Measurements from ENCODE around the gene FOXF2. TPM values are rescaled to one million over a fixed set of nuclear protein-coding genes. Genes with fewer than 3 reads are reported as not detected.

Gene FOXF2
- polyA plus RNA-seq, 1 experiment = 23.4 TPM

- Histone ChIP-seq H3K4me3 (ENCODE audit: low read depth, low read length) (0 out of 2 replicates have a peak overlapping the region, but pooled peaks have one; percentile 9), H3K36me3 (ENCODE audit: control insufficient read depth, insufficient read depth, low read length) (peaks cover 10% of the 10 kb centered on the region), H3K27me3 (ENCODE audit: control insufficient read depth, insufficient read depth, low read length) (no peaks in the 10 kb centered on the region)
- DNase-seq (ENCODE audit: low read depth) = no peak
- TF ChIP-seq CTCF (IDR thresholded peaks at IDR 0.05; ENCODE audit: insufficient read depth, low read depth, low read length) = no peak
- ChIA-PET POLR2A (no interaction called here), CTCF (interaction anchor here (0.5 to 3.4 kb wide), 30 partner anchors 9 to 1125 kb away, joined by 3 to 29 read pairs (median 5); no protein-coding TSS in a partner anchor)
Measured at GRCh38 chr6:1395941-1396908, 6.8 kb downstream of the FOXF2 start.

DNA sequence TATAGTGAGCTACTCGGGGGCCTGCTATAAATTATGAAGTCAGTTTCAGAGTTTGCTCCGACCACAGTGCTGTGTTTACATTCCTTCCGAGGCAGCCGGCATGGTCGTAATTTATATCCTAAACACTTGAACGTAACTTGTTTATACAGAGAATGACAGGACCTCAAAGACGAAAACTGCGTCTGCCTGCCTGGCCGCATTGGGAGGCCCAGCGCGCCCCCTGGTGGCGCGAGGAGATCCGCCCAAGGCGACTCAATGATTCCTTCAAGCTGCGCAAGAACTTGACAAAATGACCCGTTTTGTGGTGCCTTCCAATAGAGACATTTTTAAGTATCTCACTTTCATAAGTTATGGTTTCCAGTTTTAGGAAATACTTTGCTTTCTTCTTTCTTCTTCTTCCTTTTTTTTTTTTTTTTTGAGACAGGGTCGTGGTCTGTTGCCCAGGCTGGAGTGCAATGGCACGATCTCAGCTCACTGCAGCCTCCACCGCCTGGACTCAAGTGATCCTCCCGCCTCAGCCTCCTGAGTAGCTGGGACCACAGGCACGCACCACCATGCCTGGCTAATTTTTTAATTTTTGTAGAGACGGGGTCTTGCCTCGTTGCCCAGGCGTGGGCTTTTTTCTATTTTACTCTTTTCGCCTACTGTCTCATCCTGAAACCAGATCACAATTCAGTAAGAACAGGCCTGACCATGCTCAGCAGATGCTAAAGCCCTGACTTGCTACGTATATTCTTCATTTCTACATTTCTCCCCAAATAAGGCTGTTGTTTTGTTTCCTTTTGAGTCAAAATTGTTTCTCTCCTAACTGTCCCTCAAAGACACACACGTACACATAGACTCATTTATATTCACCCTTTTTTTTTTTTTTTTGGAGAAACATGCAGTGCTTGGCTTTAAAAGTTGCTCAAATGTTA, 7.8 kb downstream of the FOXF2 start:
- peak; percentile 99 for TF ChIP-seq CTCF (IDR thresholded peaks at IDR 0.05; ENCODE audit: insufficient read depth, low read depth, low read length)
- H3K27me3 ChIP-seq (ENCODE audit: control insufficient read depth, insufficient read depth, low read length) = no peaks in the 10 kb centered on the region
- ChIA-PET POLR2A (no interaction called here), CTCF (interaction anchor here (0.5 to 3.4 kb wide), 33 partner anchors 8 to 1126 kb away, joined by 3 to 29 read pairs (median 4); no protein-coding TSS in a partner anchor)
- H3K36me3 ChIP-seq (ENCODE audit: control insufficient read depth, insufficient read depth, low read length) = peaks cover 10% of the 10 kb centered on the region
- no peak overlapping the region for H3K4me3 ChIP-seq (ENCODE audit: low read depth, low read length)
- DNase-seq (ENCODE audit: low read depth) = peak; percentile 82

- no peak for DNase-seq (ENCODE audit: low read depth)
- H3K36me3 ChIP-seq (ENCODE audit: control insufficient read depth, insufficient read depth, low read length) = peaks cover 7% of the 10 kb centered on the region
- TF ChIP-seq CTCF (IDR thresholded peaks at IDR 0.05; ENCODE audit: insufficient read depth, low read depth, low read length) = no peak
- ChIA-PET POLR2A (no interaction called here), CTCF (interaction anchor here (1.1 to 1.8 kb wide), 2 partner anchors 8 to 13 kb away, joined by 4 read pairs; no protein-coding TSS in a partner anchor)
- no peak overlapping the region for H3K4me3 ChIP-seq (ENCODE audit: low read depth, low read length)
- no peaks in the 10 kb centered on the region for H3K27me3 ChIP-seq (ENCODE audit: control insufficient read depth, insufficient read depth, low read length)
Measured at GRCh38 chr6:1399085-1399780, 9.9 kb downstream of the FOXF2 start.

GRCh38 chr6:1400126-1400850, 10.9 kb downstream of the FOXF2 start:
- H3K4me3 ChIP-seq (ENCODE audit: low read depth, low read length) = no peak overlapping the region
- no peaks in the 10 kb centered on the region for H3K27me3 ChIP-seq (ENCODE audit: control insufficient read depth, insufficient read depth, low read length)
- ChIA-PET CTCF (interaction anchor here (1.1 to 1.8 kb wide), 2 partner anchors 9 to 14 kb away, joined by 4 read pairs; no protein-coding TSS in a partner anchor), POLR2A (no interaction called here)
- H3K36me3 ChIP-seq (ENCODE audit: control insufficient read depth, insufficient read depth, low read length) = peaks cover 2% of the 10 kb centered on the region; the same call in 1 of the 2 replicates
- TF ChIP-seq CTCF (IDR thresholded peaks at IDR 0.05; ENCODE audit: insufficient read depth, low read depth, low read length) = no peak
- no peak for DNase-seq (ENCODE audit: low read depth)
